Keratinocyte (primary cell): ENCODE results near the gene FAM120A. TPM values are rescaled to one million over a fixed set of nuclear protein-coding genes. Genes with fewer than 3 reads are reported as not detected.

Experiments used
- DNase-seq: peaks from one replicate; pipeline ENCODE4 v3.0.0-alpha.2; 2011; ENCODE audit warnings: low read depth, missing footprints, low spot score
- FAIRE-seq: peaks from 2 replicates; lab custom pipeline; 2011; peaks lifted over from hg19 to GRCh38; lab: Jason Lieb, UNC
- H2AFZ ChIP-seq: 2 replicates; pipeline ENCODE4 v1.6.0; 2012; ENCODE audit warnings: low read length, control low read depth, inconsistent platforms; ENCODE audit not compliant: control insufficient read depth
- H3K27ac ChIP-seq: 2 replicates; pipeline ENCODE4 v1.5.1; 2011; ENCODE audit warnings: low read length; ENCODE audit not compliant: control insufficient read depth, insufficient read depth
- H3K27me3 ChIP-seq: 3 replicates; pipeline ENCODE4 v1.6.0; 2011; ENCODE audit warnings: low read length; ENCODE audit not compliant: control insufficient read depth, insufficient read depth; ENCODE audit errors: extremely low read depth
- H3K36me3 ChIP-seq, 2 experiments: 2 replicates in 1 of 2; 3 replicates in 1 of 2; pipeline ENCODE4 v1.5.1; 2011; ENCODE audit warnings: low read length in 2 of 2, mild to moderate bottlenecking in 1 of 2; ENCODE audit not compliant: control insufficient read depth in 2 of 2, insufficient read depth in 2 of 2; ENCODE audit errors: extremely low read depth in 1 of 2
- H3K4me1 ChIP-seq: 3 replicates; pipeline ENCODE4 v1.5.1; 2011; ENCODE audit warnings: low read length; ENCODE audit not compliant: control insufficient read depth, insufficient read depth; ENCODE audit errors: extremely low read depth
- H3K4me2 ChIP-seq: 3 replicates; pipeline ENCODE4 v1.6.0; 2011; ENCODE audit warnings: low read depth, low read length; ENCODE audit not compliant: control insufficient read depth, insufficient read depth; ENCODE audit errors: extremely low read depth
- H3K4me3 ChIP-seq, 3 experiments: fragments of 200-600 bp in 1 of 3; sonication (generic) in 1 of 3; 2 replicates in 2 of 3; 3 replicates in 1 of 3; pipeline ENCODE4 v1.5.1; 2011 to 2016; ENCODE audit warnings: low read length in 3 of 3, mild to moderate bottlenecking in 3 of 3, control low read depth in 2 of 3, inconsistent platforms in 1 of 3, low read depth in 1 of 3, mixed read lengths in 1 of 3, mixed run types in 1 of 3, moderate library complexity in 1 of 3; ENCODE audit not compliant: control insufficient read depth in 2 of 3, insufficient read depth in 2 of 3; ENCODE audit errors: extremely low read depth in 1 of 3
- H3K79me2 ChIP-seq: 2 replicates; pipeline ENCODE4 v1.6.0; 2012; ENCODE audit warnings: low read length; ENCODE audit not compliant: control insufficient read depth, insufficient read depth
- H3K9ac ChIP-seq: 3 replicates; pipeline ENCODE4 v1.6.0; 2011; ENCODE audit warnings: low read length; ENCODE audit not compliant: control insufficient read depth, insufficient read depth; ENCODE audit errors: extremely low read depth
- H3K9me1 ChIP-seq: 3 replicates; pipeline ENCODE4 v1.6.0; 2011; ENCODE audit warnings: low read length; ENCODE audit not compliant: control insufficient read depth, insufficient read depth; ENCODE audit errors: extremely low read depth
- H3K9me3 ChIP-seq: 2 replicates; pipeline ENCODE4 v1.5.1; 2012; ENCODE audit warnings: low read depth, low read length; ENCODE audit not compliant: control insufficient read depth
- H4K20me1 ChIP-seq: 3 replicates; pipeline ENCODE4 v1.6.0; 2011; ENCODE audit warnings: low read length; ENCODE audit not compliant: control insufficient read depth, insufficient read depth; ENCODE audit errors: extremely low read depth
- CTCF ChIP-seq, 3 experiments: IDR thresholded peaks in 1 of 3; conservative IDR thresholded peaks in 1 of 3; optimal IDR thresholded peaks in 1 of 3; 2 replicates in 2 of 3; 3 replicates in 1 of 3; pipeline versions ENCODE3 to v1.5.1; 2011; ENCODE audit warnings: low read length in 3 of 3, mild to moderate bottlenecking in 3 of 3, moderate library complexity in 2 of 3, control low read depth in 1 of 3, inconsistent platforms in 1 of 3; ENCODE audit not compliant: insufficient read depth in 2 of 3; ENCODE audit errors: extremely low read depth in 1 of 3
- EZH2 ChIP-seq: IDR thresholded peaks from one replicate; pipeline ENCODE4 v1.6.1; 2012; ENCODE audit warnings: inconsistent platforms, mild to moderate bottlenecking, low read length, moderate library complexity
- dilution Hi-C: fragments of 300-500 bp; cut with MboI; formaldehyde crosslinking; loops from one replicate; pipeline ENCODE4 v1.7.0; 2020; ENCODE audit warnings: low sequenced_read_pairs; ENCODE audit not compliant: extremely low pct_ligation_motif_present
- polyA plus RNA-seq, 5 experiments: library from polyadenylated mRNA; depleted of rRNA in 3 of 5; stranded (reverse) in 3 of 5; stranded (forward) in 1 of 5; unstranded in 1 of 5; fragments of >200 nt; gene quantifications; 1 replicate in 1 of 5; 2 replicates in 3 of 5; 3 replicates in 1 of 5; pipeline versions ENCODE4 v1.2.1 to v1.2.3, GENCODE V29; 2011 to 2012; ENCODE audit warnings: missing spikeins in 2 of 5, low read depth in 1 of 5, low replicate concordance in 1 of 5

The FAM120A gene
- polyA plus RNA-seq, 1 donor (not counting 4 experiments of a cell fraction or from before 2014, with no cell fraction given): 79.2 TPM

GRCh38 chr9:93582550-93582949 is 131.1 kb downstream of the FAM120A start:
- H2AFZ ChIP-seq: no peak overlapping the region
- H4K20me1 ChIP-seq: peaks cover 4% of the 10 kb centered on the region
- H3K27ac ChIP-seq: no peak overlapping the region
- no peaks in the 10 kb centered on the region for H3K9me1 ChIP-seq
- H3K27me3 ChIP-seq: no peaks in the 10 kb centered on the region
- dilution Hi-C loops: no loop called here
- H3K9me3 ChIP-seq: no peaks in the 10 kb centered on the region
- TF ChIP-seq CTCF (optimal IDR thresholded peaks at IDR 0.05 in 1 of 3, IDR thresholded peaks at IDR 0.05 in 1 of 3, conservative IDR thresholded peaks at IDR 0.05 in 1 of 3; ENCODE audit: extremely low read depth in 1 of 3, insufficient read depth in 2 of 3, low read length in 3 of 3) (no peak), EZH2 (no peak)
- no peak overlapping the region for H3K4me2 ChIP-seq
- FAIRE-seq (no peak), DNase-seq (no peak)
- H3K79me2 ChIP-seq: peaks cover 72% of the 10 kb centered on the region
- H3K36me3 ChIP-seq: peaks cover 0 to 3% of the 10 kb centered on the region in 2 experiments
- no peak overlapping the region for H3K9ac ChIP-seq
- H3K4me1 ChIP-seq: peaks cover 9% of the 10 kb centered on the region
- H3K4me3 ChIP-seq: no peak overlapping the region

- H4K20me1 ChIP-seq: peaks cover 4% of the 10 kb centered on the region
- no peak overlapping the region for H3K9ac ChIP-seq
- H3K4me2 ChIP-seq: no peak overlapping the region
- no peaks in the 10 kb centered on the region for H3K27me3 ChIP-seq
- H3K4me3 ChIP-seq: no peak overlapping the region
- DNase-seq (no peak), FAIRE-seq (no peak)
- dilution Hi-C loops: no loop called here
- peaks cover 63% of the 10 kb centered on the region for H3K79me2 ChIP-seq
- H3K27ac ChIP-seq: no peak overlapping the region
- no peaks in the 10 kb centered on the region for H3K9me3 ChIP-seq
- TF ChIP-seq EZH2 (no peak), CTCF (optimal IDR thresholded peaks at IDR 0.05 in 1 of 3, IDR thresholded peaks at IDR 0.05 in 1 of 3, conservative IDR thresholded peaks at IDR 0.05 in 1 of 3; ENCODE audit: extremely low read depth in 1 of 3, insufficient read depth in 2 of 3, low read length in 3 of 3) (no peak)
- H2AFZ ChIP-seq: no peak overlapping the region
- H3K9me1 ChIP-seq: no peaks in the 10 kb centered on the region
- H3K4me1 ChIP-seq: no peaks in the 10 kb centered on the region
- H3K36me3 ChIP-seq: peaks cover 0 to 3% of the 10 kb centered on the region in 2 experiments
Observed at GRCh38 chr9:93585259-93585658, 133.8 kb downstream of the FAM120A start.
